ENCODE data around the gene CNGB1. TPM values are rescaled to one million over a fixed set of nuclear protein-coding genes. Genes with fewer than 3 reads are reported as not detected.

CNGB1 gene
- total RNA-seq, 1 donor from 2014 or later, result not detected

DNA sequence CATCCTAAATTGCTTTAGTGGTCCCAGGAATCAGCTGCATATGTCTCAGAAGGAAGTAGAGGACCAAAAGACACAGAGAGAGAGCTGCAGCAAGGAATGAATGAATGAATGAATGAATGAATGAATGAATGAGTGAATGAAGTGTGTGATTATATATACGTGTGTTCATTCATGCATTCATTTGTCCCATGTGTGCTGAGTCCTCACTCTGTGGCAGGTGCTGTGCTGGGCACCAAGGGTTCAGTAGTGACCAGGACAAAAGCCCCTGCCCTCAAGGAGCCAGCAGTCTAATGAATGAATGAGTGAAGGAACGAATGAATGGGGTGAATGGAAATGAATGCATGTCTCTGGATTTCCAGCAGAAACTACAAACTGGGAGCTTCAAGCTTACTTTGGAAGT lies 9.4 kb downstream of the CNGB1 start:
- no peaks in the 10 kb centered on the region for H3K79me2 ChIP-seq (ENCODE audit: low read depth)
- H3K4me1 Mint-ChIP-seq, result peaks cover 3% of the 10 kb centered on the region
- H3K9me3 ChIP-seq (ENCODE audit: low read depth), result no peaks in the 10 kb centered on the region
- H3K9ac ChIP-seq, result no peak overlapping the region
- peaks cover 17% of the 10 kb centered on the region for H3K27me3 Mint-ChIP-seq (ENCODE audit: insufficient read depth, low read depth)
- H3K36me3 Mint-ChIP-seq, result no peaks in the 10 kb centered on the region
- H3K4me1 ChIP-seq, result no peaks in the 10 kb centered on the region
- H3K4me2 ChIP-seq, result no peak overlapping the region
- H3K27me3 ChIP-seq, result no peaks in the 10 kb centered on the region
- TF ChIP-seq EZH2 (IDR thresholded peaks at IDR 0.05), result no peak
- TF ChIP-seq EZH2phosphoT487 (IDR thresholded peaks at IDR 0.05), result no peak
- TF ChIP-seq, protein P1, sequence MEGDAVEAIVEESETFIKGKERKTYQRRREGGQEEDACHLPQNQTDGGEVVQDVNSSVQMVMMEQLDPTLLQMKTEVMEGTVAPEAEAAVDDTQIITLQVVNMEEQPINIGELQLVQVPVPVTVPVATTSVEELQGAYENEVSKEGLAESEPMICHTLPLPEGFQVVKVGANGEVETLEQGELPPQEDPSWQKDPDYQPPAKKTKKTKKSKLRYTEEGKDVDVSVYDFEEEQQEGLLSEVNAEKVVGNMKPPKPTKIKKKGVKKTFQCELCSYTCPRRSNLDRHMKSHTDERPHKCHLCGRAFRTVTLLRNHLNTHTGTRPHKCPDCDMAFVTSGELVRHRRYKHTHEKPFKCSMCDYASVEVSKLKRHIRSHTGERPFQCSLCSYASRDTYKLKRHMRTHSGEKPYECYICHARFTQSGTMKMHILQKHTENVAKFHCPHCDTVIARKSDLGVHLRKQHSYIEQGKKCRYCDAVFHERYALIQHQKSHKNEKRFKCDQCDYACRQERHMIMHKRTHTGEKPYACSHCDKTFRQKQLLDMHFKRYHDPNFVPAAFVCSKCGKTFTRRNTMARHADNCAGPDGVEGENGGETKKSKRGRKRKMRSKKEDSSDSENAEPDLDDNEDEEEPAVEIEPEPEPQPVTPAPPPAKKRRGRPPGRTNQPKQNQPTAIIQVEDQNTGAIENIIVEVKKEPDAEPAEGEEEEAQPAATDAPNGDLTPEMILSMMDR (IDR thresholded peaks at IDR 0.05), result no peak
- H3F3A ChIP-seq (ENCODE audit: low read depth), result no peaks in the 10 kb centered on the region
- DNase-seq (ENCODE audit: low spot score), result no peak
- peak overlapping the region; percentile 17 for H3K27ac Mint-ChIP-seq
- no peak overlapping the region for H3K27ac ChIP-seq
- H2AFZ ChIP-seq (replicated peaks), result no peak overlapping the region
- H3K36me3 ChIP-seq, result no peaks in the 10 kb centered on the region
- no peaks in the 10 kb centered on the region for H4K20me1 ChIP-seq (ENCODE audit: low read depth)
- no peaks in the 10 kb centered on the region for H3K9me3 Mint-ChIP-seq
- no peak overlapping the region for H3K4me3 Mint-ChIP-seq
- H3K4me3 ChIP-seq, result no peak overlapping the region

DNA sequence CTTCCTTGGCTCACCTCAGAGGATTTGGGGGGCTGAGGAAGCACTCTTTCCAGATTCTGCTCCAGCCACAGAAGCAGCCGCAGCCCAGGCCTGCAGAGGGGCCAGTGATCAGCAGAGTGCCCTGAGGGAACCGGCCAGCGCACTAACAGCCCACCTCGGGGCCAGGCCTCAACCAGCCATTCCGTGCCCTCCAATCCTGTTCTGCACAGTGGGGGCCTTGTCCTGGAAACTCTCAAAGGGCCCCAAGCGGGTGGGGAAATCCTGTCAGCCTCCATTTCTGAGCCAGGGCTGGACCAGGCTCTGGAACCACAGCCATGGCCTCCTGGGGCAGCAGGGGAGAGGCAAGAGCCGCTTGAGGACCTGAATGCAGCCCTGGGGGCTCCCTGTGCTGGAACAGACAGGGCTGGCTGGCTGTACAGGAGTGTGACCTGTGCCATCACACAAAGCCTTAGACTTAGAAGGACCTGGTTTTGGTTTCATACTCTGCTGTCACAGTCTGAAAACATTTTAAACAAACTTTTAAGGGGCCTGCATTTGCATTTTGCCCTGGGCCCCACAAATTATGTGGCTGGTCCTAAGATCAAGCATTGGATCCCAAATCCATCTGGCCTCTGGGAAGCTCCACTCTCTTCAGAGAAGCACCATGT lies 10.0 kb downstream of the CNGB1 start:
- Histone ChIP-seq H3K27ac (no peak overlapping the region), H4K20me1 (ENCODE audit: low read depth) (no peaks in the 10 kb centered on the region), H3K4me3 (no peak overlapping the region), H3K9me3 (ENCODE audit: low read depth) (no peaks in the 10 kb centered on the region), H2AFZ (replicated peaks) (no peak overlapping the region), H3K4me1 (no peaks in the 10 kb centered on the region), H3F3A (ENCODE audit: low read depth) (no peaks in the 10 kb centered on the region), H3K36me3 (no peaks in the 10 kb centered on the region), H3K9ac (no peak overlapping the region), H3K4me2 (no peak overlapping the region), H3K79me2 (ENCODE audit: low read depth) (no peaks in the 10 kb centered on the region), H3K27me3 (no peaks in the 10 kb centered on the region)
- no peak for DNase-seq (ENCODE audit: low spot score)
- TF ChIP-seq EZH2phosphoT487 (IDR thresholded peaks at IDR 0.05), result no peak
- TF ChIP-seq EZH2 (IDR thresholded peaks at IDR 0.05), result no peak
- TF ChIP-seq, protein P1 (IDR thresholded peaks at IDR 0.05), result no peak
- Mint-ChIP-seq H3K4me1 (peaks cover 3% of the 10 kb centered on the region), H3K9me3 (no peaks in the 10 kb centered on the region), H3K36me3 (no peaks in the 10 kb centered on the region), H3K27me3 (ENCODE audit: insufficient read depth, low read depth) (peaks cover 17% of the 10 kb centered on the region), H3K27ac (peak overlapping the region; percentile 17), H3K4me3 (no peak overlapping the region)

DNA sequence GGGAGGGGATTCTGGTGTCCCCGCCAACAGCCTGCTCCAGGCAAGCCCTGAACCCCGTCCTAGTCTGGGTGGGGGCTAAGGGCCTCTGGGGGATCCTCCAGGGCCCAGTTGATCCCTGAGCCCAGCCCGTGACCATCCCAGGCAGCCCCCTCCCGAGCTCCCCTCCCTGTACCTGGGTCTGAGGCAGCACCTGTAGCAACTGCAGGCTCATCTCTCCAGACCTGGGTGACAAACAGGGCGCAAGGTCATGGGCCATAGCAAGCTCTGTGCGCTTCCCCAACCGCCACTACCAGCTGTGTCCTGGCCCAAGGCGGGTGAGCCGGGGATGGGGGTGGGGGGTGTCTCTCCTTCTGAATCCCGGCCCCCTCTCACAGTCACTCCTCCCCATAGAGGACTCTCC lies 10.6 kb downstream of the CNGB1 start:
- Histone ChIP-seq H3K4me1 (no peaks in the 10 kb centered on the region), H3K4me2 (no peak overlapping the region), H3K36me3 (no peaks in the 10 kb centered on the region), H3K4me3 (no peak overlapping the region), H3F3A (ENCODE audit: low read depth) (no peaks in the 10 kb centered on the region), H3K9me3 (ENCODE audit: low read depth) (no peaks in the 10 kb centered on the region), H3K9ac (no peak overlapping the region), H4K20me1 (ENCODE audit: low read depth) (no peaks in the 10 kb centered on the region), H2AFZ (replicated peaks) (no peak overlapping the region), H3K79me2 (ENCODE audit: low read depth) (no peaks in the 10 kb centered on the region), H3K27me3 (no peaks in the 10 kb centered on the region), H3K27ac (no peak overlapping the region)
- H3K36me3 Mint-ChIP-seq, result no peaks in the 10 kb centered on the region
- no peak overlapping the region for H3K4me3 Mint-ChIP-seq
- no peak for DNase-seq (ENCODE audit: low spot score)
- H3K27ac Mint-ChIP-seq, result no peak overlapping the region
- peaks cover 3% of the 10 kb centered on the region for H3K4me1 Mint-ChIP-seq
- TF ChIP-seq EZH2 (IDR thresholded peaks at IDR 0.05) (no peak), EZH2phosphoT487 (IDR thresholded peaks at IDR 0.05) (no peak)
- TF ChIP-seq, protein P1 (IDR thresholded peaks at IDR 0.05), result no peak
- no peaks in the 10 kb centered on the region for H3K9me3 Mint-ChIP-seq
- H3K27me3 Mint-ChIP-seq (ENCODE audit: insufficient read depth, low read depth), result peaks cover 17% of the 10 kb centered on the region
